Progenitor cell of endocrine pancreas (in vitro differentiated cells): Measurements from ENCODE around the gene SPATA31A5. TPM values are rescaled to one million over a fixed set of nuclear protein-coding genes. Genes with fewer than 3 reads are reported as not detected.
"Not testable (repeated sequence)": the region's sequence is repeated elsewhere in the genome, so short reads cannot be mapped to it uniquely, and the experiment has no call there.

Source experiments
- DNase-seq: peaks from one replicate; pipeline ENCODE4 v3.0.0; 2021; ENCODE audit warnings: low spot score; ENCODE audit not compliant: unreplicated experiment
- H3K27ac Mint-ChIP-seq: 2 replicates; pipeline ENCODE4 v1.8.0; 2021; ENCODE audit warnings: mild to moderate bottlenecking, moderate library complexity, mixed read lengths
- H3K27me3 Mint-ChIP-seq: 2 replicates; pipeline ENCODE4 v1.8.0; 2021; ENCODE audit warnings: mixed read lengths
- H3K36me3 Mint-ChIP-seq: 2 replicates; pipeline ENCODE4 v1.8.0; 2022; ENCODE audit warnings: mixed read lengths; ENCODE audit not compliant: insufficient read depth
- H3K4me1 Mint-ChIP-seq: 2 replicates; pipeline ENCODE4 v1.8.0; 2021; ENCODE audit warnings: low read depth, mixed read lengths
- H3K4me3 Mint-ChIP-seq: 2 replicates; pipeline ENCODE4 v1.8.0; 2021; ENCODE audit warnings: low read depth, mild to moderate bottlenecking, moderate library complexity, mixed read lengths
- H3K9me3 Mint-ChIP-seq: 2 replicates; pipeline ENCODE4 v1.8.0; 2021; ENCODE audit warnings: low read depth, mixed read lengths
- long read RNA-seq: library from polyadenylated mRNA; unstranded; transcript quantifications from one replicate; pipeline ENCODE4 v2.0.0, GENCODE V29; 2020
- total RNA-seq: library from RNA; stranded (reverse); gene quantifications from 2 replicates; pipeline ENCODE4 v1.2.1, GENCODE V29; 2021

Gene SPATA31A5
- total RNA-seq = not detected in 2 replicates
- long read RNA-seq = 0 reads

DNA sequence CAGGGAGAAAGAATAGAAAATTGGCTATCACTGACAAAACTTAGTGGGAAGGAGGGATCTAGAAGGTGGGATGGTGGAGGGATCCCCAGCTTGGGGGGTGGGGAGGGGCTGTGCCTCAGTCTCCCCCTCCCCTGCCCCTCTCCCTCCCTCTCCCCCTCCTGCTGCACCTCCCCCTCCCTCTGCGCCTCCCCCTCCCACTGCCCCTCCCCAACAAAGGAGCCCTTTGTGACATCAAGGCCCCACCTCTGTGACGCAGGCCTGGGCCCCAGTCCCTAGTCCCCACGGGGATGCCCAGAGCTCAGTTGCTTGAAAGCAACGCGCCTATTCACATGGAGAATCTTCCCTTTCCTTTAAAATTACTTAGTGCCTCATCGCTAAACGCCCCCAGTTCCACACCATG, at the start of gene SPATA31A5:
SPATA31A5 (plus strand) TSS at position 301 of the 400 bp plus-strand sequence; CDS start at position 330, 29 bp downstream.
- H3K27ac Mint-ChIP-seq, H3K4me3 Mint-ChIP-seq, H3K9me3 Mint-ChIP-seq, H3K27me3 Mint-ChIP-seq, H3K36me3 Mint-ChIP-seq, DNase-seq, H3K4me1 Mint-ChIP-seq: not testable (repeated sequence)

DNA sequence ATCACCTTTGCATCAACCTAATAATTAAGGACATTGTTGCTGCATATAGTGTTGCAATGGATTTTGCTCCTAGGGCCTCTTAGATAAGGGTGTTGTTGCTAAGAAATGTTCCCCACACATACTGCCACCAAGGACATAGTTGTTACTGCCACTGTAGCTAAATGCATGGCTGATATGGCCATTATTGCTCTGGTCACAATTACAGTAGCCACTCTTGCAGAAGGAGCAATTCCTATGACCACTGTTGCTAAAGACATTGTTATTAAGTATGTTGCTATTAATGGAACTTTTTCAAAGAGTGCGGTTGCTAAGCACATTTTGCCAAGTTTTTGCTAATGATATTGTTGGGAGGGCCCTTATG, 48.8 kb downstream of the SPATA31A5 start:
- H3K4me1 Mint-ChIP-seq = not testable (repeated sequence)

DNA sequence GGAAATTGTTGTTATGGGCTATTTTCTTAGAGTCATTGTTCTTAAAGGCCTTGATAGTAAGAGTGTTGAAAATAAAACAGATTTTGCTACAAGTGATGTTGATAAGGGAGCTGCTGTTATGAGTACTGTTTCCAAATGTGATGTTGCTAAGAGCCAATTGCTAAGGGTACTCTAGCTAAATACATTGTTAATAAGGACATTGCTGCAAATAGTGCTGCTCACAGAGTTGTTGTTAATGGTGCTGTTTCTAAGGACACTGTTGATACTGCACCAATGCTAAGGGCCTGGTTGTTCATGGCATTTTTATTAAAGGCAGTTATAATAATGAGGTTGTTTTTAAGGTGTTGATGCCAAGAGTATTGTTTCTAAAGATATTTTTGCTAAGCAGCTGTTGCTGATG, 52.2 kb downstream of the SPATA31A5 start:
- DNase-seq, H3K9me3 Mint-ChIP-seq, H3K27ac Mint-ChIP-seq, H3K36me3 Mint-ChIP-seq, H3K4me1 Mint-ChIP-seq, H3K4me3 Mint-ChIP-seq, H3K27me3 Mint-ChIP-seq: not testable (repeated sequence)

More for the DNA sequence above, 48.8 kb downstream of the SPATA31A5 start:
- H3K27me3 Mint-ChIP-seq, H3K27ac Mint-ChIP-seq, H3K4me3 Mint-ChIP-seq, H3K9me3 Mint-ChIP-seq, H3K36me3 Mint-ChIP-seq, DNase-seq: not testable (repeated sequence)
